ENCODE data around the gene BAIAP2L1. TPM values are rescaled to one million over a fixed set of nuclear protein-coding genes. Genes with fewer than 3 reads are reported as not detected.

BAIAP2L1 gene
- total RNA-seq, 4 donors from 2014 or later, result 1.0 to 4.3 (median 2.1) TPM; not detected in 1

DNA sequence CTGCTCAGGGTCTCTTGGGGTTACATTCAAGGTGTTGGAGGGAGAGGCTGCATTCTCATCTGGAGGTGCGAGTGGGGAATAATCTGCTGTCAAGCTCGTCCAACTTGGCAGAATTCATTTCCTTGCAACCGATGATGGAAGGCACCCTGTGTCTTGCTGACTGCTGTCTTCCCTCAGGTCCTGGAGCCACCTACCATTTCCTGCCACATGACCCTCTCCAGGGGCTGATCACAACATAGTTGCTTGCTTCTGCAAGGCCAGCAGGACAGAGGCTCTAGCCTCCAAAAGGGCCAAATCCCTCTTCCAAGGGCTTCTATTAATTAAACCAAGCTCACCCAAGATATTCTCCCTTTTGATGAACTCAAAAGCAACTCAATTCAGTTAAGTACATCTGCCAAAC is 133.6 kb downstream of the BAIAP2L1 start:
- no peak for DNase-seq
- Histone ChIP-seq H3K4me1 (no peaks in the 10 kb centered on the region), H3K4me3 (no peak overlapping the region), H3K27ac (no peak overlapping the region), H3K36me3 (no peaks in the 10 kb centered on the region), H3K9me3 (no peaks in the 10 kb centered on the region), H3K27me3 (no peaks in the 10 kb centered on the region)
- TF ChIP-seq, protein P1, sequence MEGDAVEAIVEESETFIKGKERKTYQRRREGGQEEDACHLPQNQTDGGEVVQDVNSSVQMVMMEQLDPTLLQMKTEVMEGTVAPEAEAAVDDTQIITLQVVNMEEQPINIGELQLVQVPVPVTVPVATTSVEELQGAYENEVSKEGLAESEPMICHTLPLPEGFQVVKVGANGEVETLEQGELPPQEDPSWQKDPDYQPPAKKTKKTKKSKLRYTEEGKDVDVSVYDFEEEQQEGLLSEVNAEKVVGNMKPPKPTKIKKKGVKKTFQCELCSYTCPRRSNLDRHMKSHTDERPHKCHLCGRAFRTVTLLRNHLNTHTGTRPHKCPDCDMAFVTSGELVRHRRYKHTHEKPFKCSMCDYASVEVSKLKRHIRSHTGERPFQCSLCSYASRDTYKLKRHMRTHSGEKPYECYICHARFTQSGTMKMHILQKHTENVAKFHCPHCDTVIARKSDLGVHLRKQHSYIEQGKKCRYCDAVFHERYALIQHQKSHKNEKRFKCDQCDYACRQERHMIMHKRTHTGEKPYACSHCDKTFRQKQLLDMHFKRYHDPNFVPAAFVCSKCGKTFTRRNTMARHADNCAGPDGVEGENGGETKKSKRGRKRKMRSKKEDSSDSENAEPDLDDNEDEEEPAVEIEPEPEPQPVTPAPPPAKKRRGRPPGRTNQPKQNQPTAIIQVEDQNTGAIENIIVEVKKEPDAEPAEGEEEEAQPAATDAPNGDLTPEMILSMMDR (IDR thresholded peaks at IDR 0.05), result no peak
- no peak for TF ChIP-seq POLR2A (IDR thresholded peaks at IDR 0.05)
- intact Hi-C loops (cut with DNase I; ENCODE audit: low total_unique reads), result no loop called here

DNA sequence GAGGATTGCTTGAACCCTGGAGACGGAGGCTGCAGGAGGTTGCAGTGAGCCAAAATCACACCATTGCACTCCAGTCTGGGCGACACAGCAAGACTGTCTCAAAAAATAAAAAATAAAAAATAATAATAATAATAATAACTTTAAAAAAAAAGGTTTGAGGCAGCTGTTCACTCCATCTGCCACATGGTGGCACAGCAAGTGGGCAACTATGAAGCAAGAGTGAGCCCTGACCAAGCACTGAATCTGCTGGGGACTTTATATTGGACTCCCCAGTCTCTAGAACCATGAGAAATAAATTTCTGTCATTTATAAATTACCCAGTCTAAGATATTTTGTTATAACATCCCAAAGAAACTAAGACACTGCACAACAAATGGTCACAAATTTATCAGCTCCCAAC is 134.1 kb downstream of the BAIAP2L1 start:
- H3K4me1 ChIP-seq, result no peaks in the 10 kb centered on the region
- no peak for DNase-seq
- H3K9me3 ChIP-seq, result no peaks in the 10 kb centered on the region
- no peaks in the 10 kb centered on the region for H3K27me3 ChIP-seq
- H3K27ac ChIP-seq, result no peak overlapping the region
- H3K4me3 ChIP-seq, result no peak overlapping the region
- TF ChIP-seq POLR2A (IDR thresholded peaks at IDR 0.05), result no peak
- TF ChIP-seq, protein P1 (IDR thresholded peaks at IDR 0.05), result no peak
- intact Hi-C loops (cut with DNase I; ENCODE audit: low total_unique reads), result no loop called here
- H3K36me3 ChIP-seq, result no peaks in the 10 kb centered on the region

DNA sequence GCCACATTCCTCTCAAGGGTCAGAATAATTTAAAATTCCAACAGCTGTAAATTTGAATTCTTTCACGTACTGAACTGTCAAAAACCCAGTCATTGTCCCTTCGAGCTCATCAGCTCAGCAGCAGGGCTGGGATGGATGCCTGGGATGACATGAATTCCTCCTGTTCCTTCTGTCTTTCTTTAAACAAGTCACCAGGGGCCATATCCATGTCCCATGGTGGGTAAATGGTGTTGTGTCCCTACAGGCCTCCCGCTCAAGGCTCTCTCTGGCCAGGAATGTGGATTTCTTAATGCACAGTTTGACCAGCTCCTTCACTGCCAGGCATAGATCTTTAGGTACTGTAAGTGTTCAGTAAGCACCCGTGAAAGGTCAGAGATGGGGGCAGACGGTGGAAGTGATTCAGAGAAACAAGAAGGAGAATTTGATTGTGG is 135.0 kb downstream of the BAIAP2L1 start:
- Histone ChIP-seq H3K4me3 (no peak overlapping the region), H3K9me3 (no peaks in the 10 kb centered on the region), H3K27ac (no peak overlapping the region), H3K36me3 (no peaks in the 10 kb centered on the region), H3K27me3 (no peaks in the 10 kb centered on the region), H3K4me1 (no peaks in the 10 kb centered on the region)
- DNase-seq, result no peak
- intact Hi-C loops (cut with DNase I; ENCODE audit: low total_unique reads), result no loop called here
- no peak for TF ChIP-seq POLR2A (IDR thresholded peaks at IDR 0.05)
- TF ChIP-seq, protein P1 (IDR thresholded peaks at IDR 0.05), result no peak

DNA sequence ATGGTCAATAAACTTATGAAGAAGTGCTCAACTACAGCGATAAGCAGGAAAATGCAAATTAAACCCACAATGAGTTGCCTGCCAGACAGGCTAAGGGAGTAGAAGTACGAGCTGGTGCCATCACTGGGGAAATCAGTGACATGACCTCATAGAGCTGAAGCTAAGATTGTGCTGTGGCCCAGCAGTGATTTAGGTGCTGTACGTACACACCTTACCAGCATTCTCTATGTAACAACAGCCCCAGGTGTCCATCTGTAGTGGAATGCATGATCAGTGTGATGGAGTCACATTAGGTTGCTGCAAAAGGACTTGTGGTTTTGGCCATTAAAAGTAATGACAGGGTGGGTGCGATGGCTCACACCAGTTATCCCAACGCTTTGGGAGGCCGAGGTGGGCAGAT is 143.2 kb downstream of the BAIAP2L1 start:
- TF ChIP-seq POLR2A (IDR thresholded peaks at IDR 0.05), result no peak
- TF ChIP-seq, protein P1 (IDR thresholded peaks at IDR 0.05), result no peak
- Histone ChIP-seq H3K27ac (no peak overlapping the region), H3K36me3 (no peaks in the 10 kb centered on the region), H3K4me1 (no peaks in the 10 kb centered on the region), H3K4me3 (no peak overlapping the region), H3K9me3 (no peaks in the 10 kb centered on the region), H3K27me3 (no peaks in the 10 kb centered on the region)
- no peak for DNase-seq
- intact Hi-C loops (cut with DNase I; ENCODE audit: low total_unique reads), result no loop called here

DNA sequence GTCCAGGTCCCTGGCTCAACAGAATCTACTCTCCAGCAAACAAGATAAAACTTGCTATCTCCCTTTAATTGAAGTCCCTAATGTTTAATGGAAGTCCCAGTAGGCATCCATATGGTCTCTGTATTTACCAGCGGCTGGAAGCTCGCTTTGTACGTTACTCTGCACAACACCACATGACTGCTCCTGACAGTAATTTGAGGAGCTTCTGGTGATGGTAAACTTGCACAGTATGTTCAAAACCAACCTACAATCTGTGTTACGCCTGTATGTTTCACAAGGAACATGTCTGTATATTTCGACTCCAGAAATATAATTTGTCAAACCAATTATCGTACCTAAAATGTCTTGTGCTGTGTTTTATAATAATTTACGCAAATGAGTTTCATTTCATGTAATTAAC is 144.5 kb downstream of the BAIAP2L1 start:
- no peak overlapping the region for H3K27ac ChIP-seq
- no peaks in the 10 kb centered on the region for H3K27me3 ChIP-seq
- peaks cover 0 to under 1% of the 10 kb centered on the region in 2 donors for H3K4me1 ChIP-seq
- H3K36me3 ChIP-seq, result no peaks in the 10 kb centered on the region
- no peak overlapping the region for H3K4me3 ChIP-seq
- no peaks in the 10 kb centered on the region for H3K9me3 ChIP-seq
- intact Hi-C loops (cut with DNase I; ENCODE audit: low total_unique reads), result no loop called here
- TF ChIP-seq, protein P1 (IDR thresholded peaks at IDR 0.05), result no peak
- TF ChIP-seq POLR2A (IDR thresholded peaks at IDR 0.05), result no peak
- no peak for DNase-seq

All from uterus (tissue), 4 donors.